Measurements from ENCODE around the gene SSR1. TPM values are rescaled to one million over a fixed set of nuclear protein-coding genes. Genes with fewer than 3 reads are reported as not detected.

SSR1 gene
- total RNA-seq, 2 donors from 2014 or later = 145 to 167 TPM

DNA sequence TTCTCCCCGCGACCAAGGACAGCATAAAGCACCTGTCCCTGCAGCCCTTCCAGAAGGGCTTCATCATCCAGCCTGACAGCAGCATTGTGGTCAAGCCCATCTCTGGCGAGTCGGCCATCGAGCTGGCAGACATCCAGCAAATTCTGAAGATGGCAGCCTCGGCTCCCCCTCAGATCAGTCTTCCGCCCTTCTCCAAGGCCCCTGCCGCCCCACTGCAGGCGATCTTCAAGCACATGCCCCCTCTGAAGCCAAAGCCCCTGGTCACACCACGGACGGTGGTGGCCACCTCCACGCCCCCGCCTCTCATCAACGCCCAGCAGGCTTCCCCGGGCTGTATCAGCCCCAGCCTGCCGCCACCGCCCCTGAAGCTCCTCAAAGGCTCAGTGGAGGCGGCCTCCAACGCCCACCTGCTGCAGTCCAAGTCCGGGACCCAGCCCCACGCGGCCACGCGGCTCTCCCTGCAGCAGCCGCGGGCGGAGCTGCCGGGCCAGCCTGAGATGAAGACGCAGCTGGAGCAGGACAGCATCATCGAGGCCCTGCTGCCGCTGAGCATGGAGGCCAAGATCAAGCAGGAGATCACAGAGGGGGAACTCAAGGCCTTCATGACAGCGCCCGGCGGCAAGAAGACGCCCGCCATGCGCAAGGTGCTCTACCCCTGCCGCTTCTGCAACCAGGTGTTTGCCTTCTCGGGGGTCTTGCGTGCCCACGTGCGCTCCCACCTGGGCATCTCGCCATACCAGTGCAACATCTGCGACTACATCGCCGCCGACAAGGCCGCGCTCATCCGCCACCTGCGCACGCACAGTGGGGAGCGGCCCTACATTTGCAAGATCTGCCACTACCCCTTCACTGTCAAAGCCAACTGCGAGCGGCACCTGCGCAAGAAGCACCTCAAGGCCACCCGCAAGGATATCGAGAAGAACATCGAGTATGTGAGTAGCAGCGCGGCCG is 83.3 kb downstream of the SSR1 start:
- no peak overlapping the region for H3K4me3 ChIP-seq (ENCODE audit: low read length)
- no peaks in the 10 kb centered on the region for H3K27me3 ChIP-seq (ENCODE audit: control insufficient read depth, insufficient read depth, low read length, poor library complexity, severe bottlenecking)
- no peaks in the 10 kb centered on the region for H3K4me1 ChIP-seq (ENCODE audit: control insufficient read depth, insufficient read depth, low read length)
- peaks cover 76% of the 10 kb centered on the region for H3K36me3 Mint-ChIP-seq (ENCODE audit: low read depth)
- H3K4me1 Mint-ChIP-seq = no peaks in the 10 kb centered on the region
- 95 to 96% methylated on average over 44 to 62 of the region's 62 CpGs for WGBS, 2 experiments (ENCODE audit: insufficient coverage in 1 of 2, insufficient read length in 1 of 2)
- no peak overlapping the region for H3K27ac ChIP-seq (ENCODE audit: low read depth, low read length)
- H3K36me3 ChIP-seq (ENCODE audit: control insufficient read depth, insufficient read depth, low read length) = peaks cover 69% of the 10 kb centered on the region
- TF ChIP-seq, protein P1, sequence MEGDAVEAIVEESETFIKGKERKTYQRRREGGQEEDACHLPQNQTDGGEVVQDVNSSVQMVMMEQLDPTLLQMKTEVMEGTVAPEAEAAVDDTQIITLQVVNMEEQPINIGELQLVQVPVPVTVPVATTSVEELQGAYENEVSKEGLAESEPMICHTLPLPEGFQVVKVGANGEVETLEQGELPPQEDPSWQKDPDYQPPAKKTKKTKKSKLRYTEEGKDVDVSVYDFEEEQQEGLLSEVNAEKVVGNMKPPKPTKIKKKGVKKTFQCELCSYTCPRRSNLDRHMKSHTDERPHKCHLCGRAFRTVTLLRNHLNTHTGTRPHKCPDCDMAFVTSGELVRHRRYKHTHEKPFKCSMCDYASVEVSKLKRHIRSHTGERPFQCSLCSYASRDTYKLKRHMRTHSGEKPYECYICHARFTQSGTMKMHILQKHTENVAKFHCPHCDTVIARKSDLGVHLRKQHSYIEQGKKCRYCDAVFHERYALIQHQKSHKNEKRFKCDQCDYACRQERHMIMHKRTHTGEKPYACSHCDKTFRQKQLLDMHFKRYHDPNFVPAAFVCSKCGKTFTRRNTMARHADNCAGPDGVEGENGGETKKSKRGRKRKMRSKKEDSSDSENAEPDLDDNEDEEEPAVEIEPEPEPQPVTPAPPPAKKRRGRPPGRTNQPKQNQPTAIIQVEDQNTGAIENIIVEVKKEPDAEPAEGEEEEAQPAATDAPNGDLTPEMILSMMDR (conservative IDR thresholded peaks at IDR 0.05) = no peak
- no peak overlapping the region for H3K9ac ChIP-seq (ENCODE audit: extremely low read depth, low read length, poor library complexity, severe bottlenecking)
- DNase-seq = peak; percentile 36
- H3K9me3 ChIP-seq (ENCODE audit: control insufficient read depth, low read length) = no peaks in the 10 kb centered on the region
- H3K9me3 Mint-ChIP-seq = no peaks in the 10 kb centered on the region
- H3K4me3 Mint-ChIP-seq = no peak overlapping the region
- no peak overlapping the region for H3K27ac Mint-ChIP-seq
- H3K27me3 Mint-ChIP-seq (ENCODE audit: insufficient read depth) = no peaks in the 10 kb centered on the region

DNA sequence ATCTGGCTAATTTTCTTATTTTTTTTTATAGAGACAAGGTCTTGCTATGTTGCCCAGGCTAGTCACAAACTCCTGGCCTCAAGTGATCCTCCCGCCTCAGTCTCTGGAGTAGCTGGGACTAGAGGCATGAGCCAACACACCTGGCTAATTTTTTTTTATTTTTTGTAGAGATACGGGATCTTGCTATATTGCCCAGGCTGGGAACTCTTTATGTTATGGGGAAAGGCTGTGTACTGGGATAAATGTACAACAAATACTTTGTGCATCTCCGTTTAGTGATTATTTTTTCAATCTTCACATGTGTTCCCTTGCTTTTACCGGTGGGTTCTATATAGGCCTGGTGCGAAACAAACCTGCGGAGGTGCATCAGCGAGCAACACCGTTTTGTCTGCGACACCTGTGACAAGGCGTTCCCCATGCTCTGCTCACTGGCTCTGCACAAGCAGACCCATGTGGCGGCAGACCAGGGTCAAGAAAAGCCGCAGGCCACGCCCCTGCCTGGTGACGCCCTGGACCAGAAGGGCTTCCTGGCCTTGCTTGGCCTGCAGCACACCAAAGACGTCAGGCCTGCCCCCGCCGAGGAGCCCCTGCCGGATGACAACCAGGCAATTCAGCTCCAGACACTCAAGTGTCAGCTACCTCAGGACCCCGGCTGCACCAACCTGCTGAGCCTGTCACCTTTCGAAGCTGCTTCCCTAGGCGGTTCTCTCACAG is 84.2 kb downstream of the SSR1 start:
- no peaks in the 10 kb centered on the region for H3K9me3 ChIP-seq (ENCODE audit: control insufficient read depth, low read length)
- no peak overlapping the region for H3K9ac ChIP-seq (ENCODE audit: extremely low read depth, low read length, poor library complexity, severe bottlenecking)
- WGBS, 2 experiments (ENCODE audit: insufficient coverage in 1 of 2, insufficient read length in 1 of 2) = 93 to 97% methylated on average over 19 to 21 of the region's 21 CpGs
- Mint-ChIP-seq H3K4me1 (no peaks in the 10 kb centered on the region), H3K27me3 (ENCODE audit: insufficient read depth) (no peaks in the 10 kb centered on the region), H3K9me3 (no peaks in the 10 kb centered on the region), H3K36me3 (ENCODE audit: low read depth) (peaks cover 75% of the 10 kb centered on the region), H3K4me3 (no peak overlapping the region), H3K27ac (no peak overlapping the region)
- no peak overlapping the region for H3K27ac ChIP-seq (ENCODE audit: low read depth, low read length)
- DNase-seq = peak; percentile 45
- no peaks in the 10 kb centered on the region for H3K27me3 ChIP-seq (ENCODE audit: control insufficient read depth, insufficient read depth, low read length, poor library complexity, severe bottlenecking)
- H3K36me3 ChIP-seq (ENCODE audit: control insufficient read depth, insufficient read depth, low read length) = peaks cover 61% of the 10 kb centered on the region
- no peak overlapping the region for H3K4me3 ChIP-seq (ENCODE audit: low read length)
- no peaks in the 10 kb centered on the region for H3K4me1 ChIP-seq (ENCODE audit: control insufficient read depth, insufficient read depth, low read length)
- TF ChIP-seq, protein P1 (conservative IDR thresholded peaks at IDR 0.05) = no peak

DNA sequence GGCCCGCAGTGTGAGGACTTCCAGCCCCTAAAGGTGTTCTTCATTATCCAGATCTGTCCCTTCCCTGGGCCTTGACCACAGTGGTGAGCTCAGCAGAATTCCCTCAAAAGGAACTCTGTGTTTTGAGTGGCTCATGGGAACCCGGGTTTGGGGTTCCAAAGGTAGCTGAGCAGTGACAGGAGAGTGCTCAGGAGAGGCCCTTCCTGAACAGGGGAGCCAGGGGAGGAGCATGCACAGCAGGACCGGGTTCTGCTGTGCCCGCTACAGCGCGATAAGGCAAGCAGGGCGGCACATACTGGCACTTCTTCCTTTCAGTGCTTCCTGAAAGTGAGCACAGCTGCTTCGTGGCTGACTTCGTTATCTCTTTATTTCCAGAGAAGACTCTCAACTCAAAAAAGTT is 88.3 kb downstream of the SSR1 start:
- no peak overlapping the region for H3K27ac ChIP-seq (ENCODE audit: low read depth, low read length)
- no peak for DNase-seq
- Mint-ChIP-seq H3K27me3 (ENCODE audit: insufficient read depth) (no peaks in the 10 kb centered on the region), H3K4me3 (no peak overlapping the region), H3K4me1 (peaks cover 11% of the 10 kb centered on the region), H3K27ac (peak overlapping the region; percentile 67), H3K36me3 (ENCODE audit: low read depth) (peaks cover 68% of the 10 kb centered on the region), H3K9me3 (no peaks in the 10 kb centered on the region)
- peaks cover 55% of the 10 kb centered on the region for H3K36me3 ChIP-seq (ENCODE audit: control insufficient read depth, insufficient read depth, low read length)
- H3K9ac ChIP-seq (ENCODE audit: extremely low read depth, low read length, poor library complexity, severe bottlenecking) = no peak overlapping the region
- no peak overlapping the region for H3K4me3 ChIP-seq (ENCODE audit: low read length)
- H3K9me3 ChIP-seq (ENCODE audit: control insufficient read depth, low read length) = no peaks in the 10 kb centered on the region
- peaks cover 8% of the 10 kb centered on the region for H3K4me1 ChIP-seq (ENCODE audit: control insufficient read depth, insufficient read depth, low read length)
- TF ChIP-seq, protein P1 (conservative IDR thresholded peaks at IDR 0.05) = no peak
- 93% methylated on average over 8 to 9 of the region's 9 CpGs for WGBS, 2 experiments (ENCODE audit: insufficient coverage in 1 of 2, insufficient read length in 1 of 2)
- no peaks in the 10 kb centered on the region for H3K27me3 ChIP-seq (ENCODE audit: control insufficient read depth, insufficient read depth, low read length, poor library complexity, severe bottlenecking)
